Stimulated activated CD8-positive, alpha-beta memory T cell treated with anti-CD3 and anti-CD28 coated beads, Interleukin-7, amount 100 ng/mL, for 1 hour (primary cell): ENCODE measurements around the gene ZNF692.

Source experiments
- DNase-seq, 2 donors: peaks; one replicate each; pipeline ENCODE4 v3.0.0-alpha.2; 2020; ENCODE audit warnings: low read depth in 2 of 2

ZNF692 gene

GRCh38 chr1:248881261-248881660 lies 22.4 kb upstream of the ZNF692 start:
- no peak for DNase-seq

- DNase-seq, result peak; percentile 68 to 78
Measured at GRCh38 chr1:248873993-248874533, 15.2 kb upstream of the ZNF692 start.

GRCh38 chr1:248873409-248873992 lies 14.6 kb upstream of the ZNF692 start:
- DNase-seq, result peak; percentile 86 to 88

- DNase-seq, result no peak
Measured at GRCh38 chr1:248872752-248873408, 14.0 kb upstream of the ZNF692 start.

GRCh38 chr1:248871837-248872401 lies 13.0 kb upstream of the ZNF692 start:
- no peak for DNase-seq

- peak; percentile 61 to 68 for DNase-seq
Measured at GRCh38 chr1:248862998-248863881, 4.4 kb upstream of the ZNF692 start.

- DNase-seq, result no peak
Measured at GRCh38 chr1:248862695-248862997, 3.8 kb upstream of the ZNF692 start.

GRCh38 chr1:248861616-248862015 lies 2.7 kb upstream of the ZNF692 start:
- DNase-seq, result no peak

- no peak for DNase-seq
Measured at GRCh38 chr1:248860007-248860406, 1.1 kb upstream of the ZNF692 start.

- no peak for DNase-seq
Measured at GRCh38 chr1:248858096-248858890, 592 bp downstream of the ZNF692 start.

- DNase-seq, result no peak
Measured at GRCh38 chr1:248857749-248858095, 1.2 kb downstream of the ZNF692 start.

GRCh38 chr1:248857201-248857600 lies 1.7 kb downstream of the ZNF692 start:
- no peak for DNase-seq

- no peak for DNase-seq
Measured at GRCh38 chr1:248856176-248856575, 2.7 kb downstream of the ZNF692 start.

GRCh38 chr1:248855580-248855979 lies 3.3 kb downstream of the ZNF692 start:
- DNase-seq, result no peak

GRCh38 chr1:248853663-248854375 lies 5.1 kb downstream of the ZNF692 start:
- DNase-seq, result no peak

- no peak for DNase-seq
Measured at GRCh38 chr1:248852481-248853405, 6.1 kb downstream of the ZNF692 start.

- no peak for DNase-seq
Measured at GRCh38 chr1:248851390-248851789, 7.5 kb downstream of the ZNF692 start.

- DNase-seq, result no peak
Measured at GRCh38 chr1:248850536-248851251, 8.2 kb downstream of the ZNF692 start.

- no peak for DNase-seq
Measured at GRCh38 chr1:248850124-248850523, 8.8 kb downstream of the ZNF692 start.
